HCT116 (cell line): Measurements from ENCODE around the gene GRIK2. TPM values are rescaled to one million over a fixed set of nuclear protein-coding genes. Genes with fewer than 3 reads are reported as not detected.

Experiments used
- ATAC-seq: fragments of 200-7000 bp; cut with Tn5 transposase; 2 replicates; pipeline ENCODE4 v1.9.1; 2020; ENCODE audit warnings: mild to moderate bottlenecking, moderate library complexity
- BruUV-seq: library from RNA; stranded (reverse); fragments of 400-500 nt; replicated peaks from 2 replicates; lab custom pipeline; 2021; lab: Mats Ljungman, UMichigan
- CTCF ChIA-PET: fragments of 300-600 bp; sonication (Branson Sonifier 250); formaldehyde crosslinking; loops from one replicate; lab custom pipeline; 2021; ENCODE audit warnings: antibody characterized with exemption; lab: Charles Lee
- POLR2A ChIA-PET: fragments of 300-600, 350-600 bp; sonication (Branson Sonifier 250); formaldehyde crosslinking; loops from one replicate; lab custom pipeline; 2021; ENCODE audit warnings: antibody characterized with exemption; lab: Charles Lee
- RAD21 ChIA-PET, 2 experiments: fragments of 300-600 bp; sonication (Branson Sonifier 250); formaldehyde crosslinking; loops; one replicate each; lab custom pipeline; 2023; ENCODE audit warnings: low total read pairs in 2 of 2; ENCODE audit not compliant: uncharacterized antibody in 2 of 2, unreplicated experiment in 2 of 2, low non-redundant PET in 1 of 2; lab: Charles Lee
- DNase-seq: peaks from one replicate; pipeline ENCODE4 v3.0.0-alpha.2; 2010; ENCODE audit warnings: low read depth, low spot score
- H2AFZ ChIP-seq: fragments of 200-600 bp; shearing (Covaris generic), sonication (generic); 2 replicates; pipeline ENCODE4 v1.6.1; 2017; ENCODE audit warnings: low read depth, mixed run types, mixed read lengths, antibody characterized with exemption, low read length; ENCODE audit not compliant: poor library complexity, severe bottlenecking
- H3K27ac ChIP-seq: 2 replicates; pipeline ENCODE4 v1.5.1; 2012; ENCODE audit warnings: low read depth, low read length
- H3K27me3 ChIP-seq: fragments of 200-600 bp; sonication (generic); 2 replicates; pipeline ENCODE4 v1.6.1; 2016; ENCODE audit warnings: mixed run types, low read length, mixed read lengths; ENCODE audit not compliant: insufficient read depth
- H3K36me3 ChIP-seq, 2 experiments: fragments of 200-500 bp in 1 of 2; fragments of 200-600 bp in 1 of 2; sonication (Bioruptor generic) in 1 of 2; sonication (generic) in 1 of 2; 2 replicates each; pipeline versions ENCODE4 v1.5.1 to v1.6.1; 2014 to 2016; ENCODE audit warnings: low read length in 2 of 2, inconsistent platforms in 1 of 2, mixed read lengths in 1 of 2, mixed run types in 1 of 2; ENCODE audit not compliant: insufficient read depth in 2 of 2, control insufficient read depth in 1 of 2
- H3K4me1 ChIP-seq, 2 experiments: fragments of 200-600 bp in 1 of 2; sonication (generic) in 1 of 2; 2 replicates each; pipeline versions ENCODE4 v1.5.1 to v1.6.1; 2012 to 2017; ENCODE audit warnings: low read length in 2 of 2, inconsistent platforms in 1 of 2, mild to moderate bottlenecking in 1 of 2, mixed read lengths in 1 of 2, mixed run types in 1 of 2, moderate library complexity in 1 of 2; ENCODE audit not compliant: insufficient read depth in 2 of 2, control insufficient read depth in 1 of 2
- H3K4me2 ChIP-seq: fragments of 200-600 bp; sonication (generic); 2 replicates; pipeline ENCODE4 v1.6.1; 2017; ENCODE audit warnings: mixed run types, low read length, mixed read lengths
- H3K4me3 ChIP-seq, 2 experiments: fragments of 200-600 bp in 1 of 2; sonication (generic) in 1 of 2; replicated peaks in 1 of 2; 2 replicates each; pipeline ENCODE4 v1.5.1; 2011 to 2016; ENCODE audit warnings: low read length in 2 of 2, control low read depth in 1 of 2, low read depth in 1 of 2, mild to moderate bottlenecking in 1 of 2, mixed read lengths in 1 of 2, mixed run types in 1 of 2
- H3K79me2 ChIP-seq: fragments of 200-600 bp; sonication (generic); 2 replicates; pipeline ENCODE4 v1.6.1; 2017; ENCODE audit warnings: mild to moderate bottlenecking, mixed run types, low read length, moderate library complexity, mixed read lengths; ENCODE audit not compliant: insufficient read depth
- H3K9ac ChIP-seq: fragments of 200-600 bp; sonication (generic); 2 replicates; pipeline ENCODE4 v1.6.1; 2016; ENCODE audit warnings: low read length, mixed read lengths
- H3K9me2 ChIP-seq: fragments of 200-600 bp; sonication (generic), shearing (Covaris generic); 2 replicates; pipeline ENCODE4 v1.6.1; 2017; ENCODE audit warnings: mixed run types, mild to moderate bottlenecking, moderate library complexity; ENCODE audit not compliant: insufficient read depth
- H3K9me3 ChIP-seq, 2 experiments: fragments of 200-500 bp in 1 of 2; fragments of 200-600 bp in 1 of 2; sonication (Bioruptor generic) in 1 of 2; sonication (generic) in 1 of 2; 2 replicates each; pipeline ENCODE4 v1.6.1; 2014 to 2017; ENCODE audit warnings: low read length in 2 of 2, mixed read lengths in 2 of 2, inconsistent platforms in 1 of 2, low read depth in 1 of 2, mild to moderate bottlenecking in 1 of 2, mixed run types in 1 of 2, moderate library complexity in 1 of 2; ENCODE audit not compliant: control insufficient read depth in 1 of 2, insufficient read depth in 1 of 2
- H4K20me1 ChIP-seq: fragments of 200-600 bp; sonication (generic), shearing (Covaris generic); 2 replicates; pipeline ENCODE4 v1.6.1; 2017; ENCODE audit warnings: mixed run types, mild to moderate bottlenecking, moderate library complexity; ENCODE audit not compliant: insufficient read depth
- CEBPB ChIP-seq: IDR thresholded peaks from 2 replicates; pipeline ENCODE4 v1.6.1; 2012; ENCODE audit warnings: low read depth
- CTCF ChIP-seq, 3 experiments: fragments of 200-600 bp in 1 of 3; sonication (generic) in 1 of 3; IDR thresholded peaks in 2 of 3; conservative IDR thresholded peaks in 1 of 3; 2 replicates each; pipeline ENCODE4 v1.5.1; 2012 to 2017; ENCODE audit warnings: low read depth in 2 of 3, low read length in 2 of 3, antibody characterized with exemption in 1 of 3, borderline replicate concordance in 1 of 3, control low read depth in 1 of 3, mild to moderate bottlenecking in 1 of 3, mixed read lengths in 1 of 3, mixed run types in 1 of 3, moderate library complexity in 1 of 3; ENCODE audit not compliant: insufficient read depth in 1 of 3
- EGR1 ChIP-seq: IDR thresholded peaks from 2 replicates; pipeline ENCODE4 v1.6.1; 2012; ENCODE audit warnings: low read depth
- EZH2phosphoT487 ChIP-seq: fragments of 200-600 bp; IDR thresholded peaks from 2 replicates; pipeline ENCODE4 v1.6.1; 2018; ENCODE audit warnings: antibody characterized with exemption, borderline replicate concordance
- JUND ChIP-seq: IDR thresholded peaks from 2 replicates; pipeline ENCODE4 v1.6.1; 2012
- MAX ChIP-seq: IDR thresholded peaks from 2 replicates; pipeline ENCODE4 v1.6.1; 2012
- POLR2AphosphoS5 ChIP-seq: IDR thresholded peaks from 2 replicates; pipeline ENCODE4 v1.6.1; 2011; ENCODE audit warnings: mild to moderate bottlenecking, low read depth, low read length, moderate library complexity
- REST ChIP-seq: IDR thresholded peaks from 2 replicates; pipeline ENCODE4 v1.6.1; 2012; ENCODE audit warnings: low read depth
- SP1 ChIP-seq: IDR thresholded peaks from 2 replicates; pipeline ENCODE4 v1.6.1; 2012; ENCODE audit warnings: low read depth
- TCF7L2 ChIP-seq: IDR thresholded peaks from 2 replicates; pipeline ENCODE4 v1.7.0; 2011; ENCODE audit warnings: borderline replicate concordance, inconsistent platforms; ENCODE audit not compliant: insufficient read depth, insufficient read length; ENCODE audit errors: extremely low read depth
- intact Hi-C: fragments of 100-400 bp; cut with micrococcal nuclease; formaldehyde crosslinking; loops from 2 replicates; pipeline ENCODE4 v1.10.0; 2022
- total RNA-seq: library from RNA; stranded (reverse); gene quantifications from one replicate; pipeline ENCODE4 v1.2.1, GENCODE V29; 2021; ENCODE audit not compliant: unreplicated experiment

Gene GRIK2
- total RNA-seq, 1 experiment from 2014 or later, result 0.64 TPM

GRCh38 chr6:101429845-101430244 is 36.3 kb downstream of the GRIK2 start:
- no peak overlapping the region for H3K4me3 ChIP-seq
- no peak overlapping the region for H3K9ac ChIP-seq
- ATAC-seq (no peak), DNase-seq (no peak)
- H3K27ac ChIP-seq, result no peak overlapping the region
- no peaks in the 10 kb centered on the region for H3K36me3 ChIP-seq
- no peaks in the 10 kb centered on the region for H3K79me2 ChIP-seq
- H2AFZ ChIP-seq, result no peak overlapping the region
- no peaks in the 10 kb centered on the region for H3K9me2 ChIP-seq
- H3K4me1 ChIP-seq, result no peaks in the 10 kb centered on the region
- no peak overlapping the region for H3K4me2 ChIP-seq
- H3K9me3 ChIP-seq, result no peaks in the 10 kb centered on the region
- CTCF ChIA-PET, result no interaction called here
- RAD21 ChIA-PET, result no interaction called here
- no peaks in the 10 kb centered on the region for H4K20me1 ChIP-seq
- no peaks in the 10 kb centered on the region for H3K27me3 ChIP-seq
- TF ChIP-seq SP1 (no peak), REST (no peak), POLR2AphosphoS5 (no peak)
- no TSS peak for BruUV-seq
- POLR2A ChIA-PET, result no interaction called here
- intact Hi-C loops, result no loop called here

DNA sequence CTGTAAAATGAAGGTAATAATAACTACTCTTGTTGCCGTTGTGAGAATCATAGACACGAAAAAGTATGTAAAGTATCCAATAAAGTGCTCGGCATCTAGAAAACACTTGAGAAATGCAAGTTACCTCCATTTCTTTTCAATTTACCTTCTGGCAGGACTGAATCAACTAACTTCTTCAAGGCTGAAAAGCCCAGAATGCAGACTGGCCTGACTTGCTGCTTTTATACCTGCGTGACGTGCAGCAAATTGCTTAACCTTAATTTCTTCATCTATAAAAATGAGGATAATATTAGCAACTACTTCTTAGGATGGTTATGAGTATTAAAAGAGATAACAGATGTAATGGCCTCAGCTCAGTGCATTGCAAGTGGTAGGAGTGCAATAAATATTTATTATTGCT is 39.6 kb downstream of the GRIK2 start:
- Histone ChIP-seq H3K27me3 (no peaks in the 10 kb centered on the region), H3K79me2 (no peaks in the 10 kb centered on the region), H3K9me3 (no peaks in the 10 kb centered on the region), H2AFZ (no peak overlapping the region), H3K4me2 (no peak overlapping the region), H3K27ac (no peak overlapping the region), H3K9ac (no peak overlapping the region), H3K4me1 (no peaks in the 10 kb centered on the region), H3K4me3 (no peak overlapping the region), H3K36me3 (no peaks in the 10 kb centered on the region), H4K20me1 (no peaks in the 10 kb centered on the region), H3K9me2 (no peaks in the 10 kb centered on the region)
- RAD21 ChIA-PET, result no interaction called here
- CTCF ChIA-PET, result no interaction called here
- DNase-seq, result no peak
- intact Hi-C loops, result no loop called here
- TF ChIP-seq TCF7L2, result no peak
- no peak for TF ChIP-seq CEBPB
- TF ChIP-seq REST, result no peak
- TF ChIP-seq EZH2phosphoT487, result no peak
- TF ChIP-seq EGR1, result no peak
- no peak for TF ChIP-seq CTCF (IDR thresholded peaks at IDR 0.05 in 2 of 3, conservative IDR thresholded peaks at IDR 0.05 in 1 of 3; ENCODE audit: borderline replicate concordance in 1 of 3, insufficient read depth in 1 of 3, low read depth in 2 of 3, low read length in 2 of 3)
- no peak for TF ChIP-seq JUND
- no peak for TF ChIP-seq MAX
- ATAC-seq, result no peak
- no TSS peak for BruUV-seq
- POLR2A ChIA-PET, result no interaction called here
